ENCODE results near the gene B4GALT1.
A peak's percentile ranks its signal among the peaks of the same experiment; 100 is the strongest.
"Not testable (repeated sequence)": the region's sequence is repeated elsewhere in the genome, so short reads cannot be mapped to it uniquely, and the experiment has no call there.

B4GALT1 gene

GRCh38 chr9:33175649-33176325 lies 8.7 kb upstream of the B4GALT1 start:
- TF ChIP-seq POLR2A (IDR thresholded peaks at IDR 0.05; ENCODE audit: low read length), result no peak
- TF ChIP-seq GATA1 (IDR thresholded peaks at IDR 0.05; ENCODE audit: low read depth, low read length), result no peak
- DNase-seq, result no peak

GRCh38 chr9:33172256-33173238 lies 5.4 kb upstream of the B4GALT1 start:
- TF ChIP-seq POLR2A (IDR thresholded peaks at IDR 0.05; ENCODE audit: low read length) (no peak), GATA1 (IDR thresholded peaks at IDR 0.05; ENCODE audit: low read depth, low read length) (no peak)
- peak; percentile 25 to 35 for DNase-seq

GRCh38 chr9:33170464-33171415 lies 3.6 kb upstream of the B4GALT1 start:
- TF ChIP-seq POLR2A (IDR thresholded peaks at IDR 0.05; ENCODE audit: low read length) (no peak), GATA1 (IDR thresholded peaks at IDR 0.05; ENCODE audit: low read depth, low read length) (no peak)
- DNase-seq, result peak; percentile 37 to 54

GRCh38 chr9:33168941-33169544 lies 1.9 kb upstream of the B4GALT1 start:
- no peak for TF ChIP-seq POLR2A (IDR thresholded peaks at IDR 0.05; ENCODE audit: low read length)
- TF ChIP-seq GATA1 (IDR thresholded peaks at IDR 0.05; ENCODE audit: low read depth, low read length), result no peak

GRCh38 chr9:33167972-33168461 lies 881 bp upstream of the B4GALT1 start:
- TF ChIP-seq POLR2A (IDR thresholded peaks at IDR 0.05; ENCODE audit: low read length) (no peak), GATA1 (IDR thresholded peaks at IDR 0.05; ENCODE audit: low read depth, low read length) (no peak)
- peak; percentile 42 to 52 for DNase-seq

More at GRCh38 chr9:33168941-33169544, 1.9 kb upstream of the B4GALT1 start:
- no peak for DNase-seq

- no peak for TF ChIP-seq POLR2A (IDR thresholded peaks at IDR 0.05; ENCODE audit: low read length)
- TF ChIP-seq GATA1 (IDR thresholded peaks at IDR 0.05; ENCODE audit: low read depth, low read length), result no peak
These were observed 679 bp downstream of the B4GALT1 start for GRCh38 chr9:33166231-33167083.

GRCh38 chr9:33165263-33166151 lies 1.6 kb downstream of the B4GALT1 start:
- TF ChIP-seq POLR2A (IDR thresholded peaks at IDR 0.05; ENCODE audit: low read length) (peak; percentile 90), GATA1 (IDR thresholded peaks at IDR 0.05; ENCODE audit: low read depth, low read length) (no peak)
- DNase-seq, result peak; percentile 92 to 93

More at GRCh38 chr9:33166231-33167083, 679 bp downstream of the B4GALT1 start:
- peak; percentile 79 to 87 for DNase-seq

- DNase-seq, result not testable (repeated sequence)
These were observed 2.2 kb downstream of the B4GALT1 start for GRCh38 chr9:33164921-33165262.

GRCh38 chr9:33164138-33164809 lies 2.9 kb downstream of the B4GALT1 start:
- TF ChIP-seq POLR2A (IDR thresholded peaks at IDR 0.05; ENCODE audit: low read length), result no peak
- TF ChIP-seq GATA1 (IDR thresholded peaks at IDR 0.05; ENCODE audit: low read depth, low read length), result no peak
- peak; percentile 20 to 28 for DNase-seq

GRCh38 chr9:33163433-33164137 lies 3.6 kb downstream of the B4GALT1 start:
- DNase-seq, result no peak
- TF ChIP-seq POLR2A (IDR thresholded peaks at IDR 0.05; ENCODE audit: low read length), result no peak
- TF ChIP-seq GATA1 (IDR thresholded peaks at IDR 0.05; ENCODE audit: low read depth, low read length), result no peak
